ENCODE data around the gene DCDC2.

Gene DCDC2

DNA sequence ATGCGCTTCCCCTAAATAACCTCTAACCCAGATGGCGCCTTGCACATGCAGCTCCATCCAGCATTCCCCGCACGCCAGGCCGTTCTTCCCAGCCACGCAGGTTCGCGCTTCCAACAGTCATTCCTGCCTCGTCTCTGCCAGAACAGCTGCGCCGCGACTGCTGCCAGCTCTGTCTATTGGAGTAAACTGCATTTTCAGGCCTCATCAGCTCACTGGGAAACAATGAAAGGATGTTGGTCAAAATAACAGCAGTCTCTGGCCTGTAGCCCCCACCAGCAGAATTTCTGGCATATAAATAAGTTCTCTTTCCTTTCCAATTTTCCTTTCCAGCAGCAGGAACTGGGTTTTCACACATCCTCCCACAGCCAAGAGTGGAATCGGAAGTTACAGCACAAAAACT, 217.3 kb downstream of the DCDC2 start:
- DNase-seq, result no peak

DNA sequence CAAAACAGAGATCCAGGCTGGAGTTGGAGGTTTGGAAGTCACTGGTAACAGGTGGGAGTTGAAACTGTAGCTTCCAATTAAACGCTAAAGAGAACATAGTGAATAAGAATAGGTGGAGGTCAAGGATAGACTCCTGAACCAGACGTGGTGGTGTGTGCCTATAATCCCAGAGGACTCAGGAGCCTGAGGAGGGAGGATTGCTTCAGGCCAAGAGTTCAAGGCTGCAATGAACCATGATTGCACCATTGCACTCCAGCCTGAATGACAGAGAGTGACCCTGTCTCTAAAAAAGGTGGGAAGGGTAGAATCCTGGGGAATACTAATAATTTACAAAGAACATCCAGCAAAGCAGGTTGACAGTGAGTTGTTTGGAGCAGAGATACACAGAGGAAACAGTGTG, 218.2 kb downstream of the DCDC2 start:
- no peak for DNase-seq

DNA sequence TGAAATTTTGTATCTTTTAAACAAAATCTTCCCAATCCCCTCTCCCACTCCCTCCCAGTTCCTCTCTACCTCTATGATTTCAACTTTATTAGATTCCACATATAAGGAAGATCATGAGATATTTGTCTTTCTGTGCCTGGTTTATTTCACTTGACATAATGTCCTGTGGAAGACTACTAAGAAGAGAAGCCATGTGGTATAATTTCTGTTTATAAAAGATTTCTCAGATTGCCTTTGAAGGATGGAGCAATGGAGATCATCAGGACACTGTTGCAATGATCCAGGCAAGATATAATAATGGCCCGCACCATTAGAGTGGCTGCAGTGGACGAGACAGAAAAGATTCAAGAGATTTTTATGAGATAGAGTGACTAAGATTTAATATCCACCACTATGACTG, 218.8 kb downstream of the DCDC2 start:
- DNase-seq, result no peak

DNA sequence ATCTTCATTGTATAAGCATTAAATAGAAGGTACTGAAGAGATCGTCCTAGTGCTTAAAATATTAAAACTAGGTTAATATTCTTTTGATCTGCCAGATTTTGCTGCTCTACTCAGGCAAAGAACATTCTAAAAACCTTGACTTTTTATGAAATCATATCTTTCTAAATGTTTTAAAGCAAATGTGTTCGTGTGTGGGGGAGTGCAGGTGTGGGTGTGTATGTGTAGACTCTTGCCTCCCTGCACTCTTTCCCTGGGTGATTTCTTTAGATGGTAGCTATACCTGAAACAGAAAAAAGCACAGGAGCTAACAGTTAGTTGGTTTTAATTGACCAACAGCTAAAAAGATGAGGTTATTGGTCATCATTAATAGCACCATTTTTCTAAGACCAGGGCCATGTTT, 226.1 kb downstream of the DCDC2 start:
- no peak for DNase-seq

DNA sequence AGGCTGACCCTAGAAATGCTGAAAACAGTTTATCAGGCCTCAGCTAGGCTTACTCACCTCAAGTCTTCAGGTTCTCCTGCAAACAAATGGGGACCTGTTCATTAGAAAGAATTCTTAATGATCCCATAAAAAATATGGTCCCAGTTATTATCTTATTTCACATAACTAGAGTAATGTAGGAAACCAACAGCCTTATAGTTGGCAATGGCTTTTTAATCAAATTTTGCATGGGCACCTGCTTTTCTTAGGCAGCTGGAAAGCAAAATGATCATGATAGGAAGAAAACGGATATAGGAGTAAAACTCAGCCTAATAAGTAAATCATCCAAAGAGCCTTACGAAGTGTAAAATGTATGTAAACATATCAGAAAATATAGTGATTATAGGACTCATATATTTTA, 230.5 kb downstream of the DCDC2 start:
- no peak for DNase-seq

DNA sequence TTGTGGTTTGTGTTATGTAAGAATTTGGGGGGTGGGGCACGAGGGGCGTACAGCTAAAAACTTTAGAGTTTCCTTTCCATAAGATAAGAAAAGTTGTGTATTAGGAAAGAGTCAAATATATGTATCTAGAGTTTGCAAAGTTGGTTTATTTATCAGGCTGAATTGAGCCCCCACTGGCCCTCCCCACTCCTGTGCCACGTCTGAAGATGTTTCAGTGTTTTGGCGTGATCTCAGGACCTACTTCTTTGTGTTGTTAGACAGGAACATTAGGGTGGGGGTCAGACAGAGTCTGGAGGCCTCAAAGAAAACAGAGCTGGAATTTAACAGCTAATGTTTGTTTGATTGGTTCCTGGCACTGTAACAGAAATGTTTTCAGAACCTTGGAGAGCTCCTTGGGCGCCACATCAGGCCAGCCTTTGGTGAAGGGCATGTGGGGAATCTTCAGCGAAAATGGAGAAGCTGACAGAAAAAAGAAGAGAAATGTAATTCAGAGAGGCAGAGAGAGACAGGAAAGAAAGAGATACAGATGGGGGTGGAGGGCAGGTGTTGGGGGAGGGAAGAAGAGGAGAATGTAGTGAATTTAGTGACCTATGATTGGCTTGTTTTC, 231.2 kb downstream of the DCDC2 start:
- DNase-seq, result no peak

DNA sequence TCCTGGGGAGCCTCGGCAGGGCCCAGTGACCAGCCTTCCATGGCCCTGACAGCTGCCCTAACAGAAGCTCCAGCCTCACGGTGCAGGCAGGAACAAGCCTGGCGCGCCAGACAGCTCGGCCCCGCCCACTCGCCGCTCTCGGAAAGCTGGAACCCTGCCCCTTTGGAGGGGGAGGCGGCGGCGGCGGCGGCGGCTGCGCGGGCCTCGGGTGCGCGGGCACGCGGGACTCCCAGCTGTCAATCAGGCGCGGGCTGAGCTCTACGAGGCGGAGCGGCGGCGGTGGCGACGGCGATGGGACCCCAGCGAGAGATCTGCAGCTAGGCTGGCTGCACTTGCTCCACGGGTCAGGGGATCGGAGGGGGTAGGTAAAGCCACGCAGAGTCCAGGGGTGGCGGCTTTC, 231.9 kb downstream of the DCDC2 start, which contains the start of gene NRSN1:
TSS of gene NRSN1 (plus strand) at position 236 of the 400 bp plus-strand sequence. CDS start 8,113 bp downstream, outside the sequence.
- peak; percentile 70 for DNase-seq

DNA sequence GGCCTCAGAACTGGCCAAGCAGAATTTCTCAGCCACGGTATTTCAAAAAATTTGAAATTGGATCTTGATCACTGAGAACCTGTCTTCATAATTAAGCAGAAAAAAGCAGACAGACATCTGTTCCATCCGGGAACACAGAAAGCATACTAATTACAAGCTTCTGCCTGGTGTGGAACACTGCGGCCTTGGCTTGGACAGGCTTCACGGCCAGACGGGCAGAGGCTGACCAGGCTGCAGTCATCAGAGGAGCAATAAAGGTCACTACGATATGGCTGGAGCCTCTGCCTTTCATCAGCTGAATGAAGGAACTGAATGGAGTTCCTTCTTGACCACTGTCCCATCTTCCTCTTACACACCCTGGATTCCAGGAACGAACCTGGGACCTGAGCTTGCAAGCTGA, 235.7 kb downstream of the DCDC2 start:
- no peak for DNase-seq

All from NCI-H748 treated with DMSO at 0.1 percent for 48 hours (cell line).